ENCODE results near the gene RAD54L.
"Not testable (repeated sequence)": the region's sequence is repeated elsewhere in the genome, so short reads cannot be mapped to it uniquely, and the experiment has no call there.

Gene RAD54L

GRCh38 chr1:46322191-46322590 is 74.6 kb downstream of the RAD54L start:
- H2AFZ ChIP-seq (ENCODE audit: low read length, unreplicated experiment); H3K27me3 ChIP-seq (ENCODE audit: insufficient read depth, low read length); H3K4me1 ChIP-seq (ENCODE audit: control insufficient read depth, insufficient read depth, low read length, unreplicated experiment); H3K27ac ChIP-seq (ENCODE audit: low read depth, low read length); H3K4me3 ChIP-seq (ENCODE audit: low read depth, low read length); H3K79me2 ChIP-seq (ENCODE audit: control insufficient read depth, insufficient read depth, low read length, unreplicated experiment); H3K36me3 ChIP-seq (ENCODE audit: insufficient read depth, low read length): not testable (repeated sequence)

- H2AFZ ChIP-seq (ENCODE audit: low read length, unreplicated experiment); H3K36me3 ChIP-seq (ENCODE audit: insufficient read depth, low read length); H3K27ac ChIP-seq (ENCODE audit: low read depth, low read length); H3K4me1 ChIP-seq (ENCODE audit: control insufficient read depth, insufficient read depth, low read length, unreplicated experiment); H3K27me3 ChIP-seq (ENCODE audit: insufficient read depth, low read length); H3K79me2 ChIP-seq (ENCODE audit: control insufficient read depth, insufficient read depth, low read length, unreplicated experiment); H3K4me3 ChIP-seq (ENCODE audit: low read depth, low read length): not testable (repeated sequence)
Measured at GRCh38 chr1:46325285-46326076, 77.9 kb downstream of the RAD54L start.
